H9 (cell line): ENCODE measurements around the gene CDC16. TPM values are rescaled to one million over a fixed set of nuclear protein-coding genes. Genes with fewer than 3 reads are reported as not detected.

Source experiments
- DNase-seq: peaks from one replicate; pipeline ENCODE4 v3.0.0-alpha.2; 2017
- H2AFZ ChIP-seq: one replicate; pipeline ENCODE4 v1.6.1; 2013; ENCODE audit warnings: mild to moderate bottlenecking, low read length, control low read depth, moderate library complexity
- H2AK5ac ChIP-seq: 2 replicates; pipeline ENCODE4 v1.6.1; 2013; ENCODE audit warnings: low read length, control low read depth, mixed read lengths; ENCODE audit not compliant: insufficient read length
- H2BK120ac ChIP-seq: one replicate; pipeline ENCODE4 v1.6.1; 2013; ENCODE audit warnings: low read depth, mild to moderate bottlenecking, low read length, control low read depth, inconsistent platforms; ENCODE audit not compliant: poor library complexity, severe bottlenecking
- H2BK12ac ChIP-seq: 2 replicates; pipeline ENCODE4 v1.6.1; 2013; ENCODE audit warnings: low read length, control low read depth, mixed read lengths, low read depth; ENCODE audit not compliant: insufficient read length
- H2BK15ac ChIP-seq: 2 replicates; pipeline ENCODE4 v1.6.1; 2013; ENCODE audit warnings: low read depth, low read length, control low read depth
- H2BK20ac ChIP-seq: one replicate; pipeline ENCODE4 v1.6.1; 2013; ENCODE audit warnings: low read depth, mild to moderate bottlenecking, low read length, control low read depth, inconsistent platforms; ENCODE audit not compliant: poor library complexity, severe bottlenecking
- H2BK5ac ChIP-seq: 2 replicates; pipeline ENCODE4 v1.6.1; 2013; ENCODE audit warnings: low read length, control low read depth, mixed read lengths; ENCODE audit not compliant: insufficient read length
- H3K14ac ChIP-seq: 2 replicates; pipeline ENCODE4 v1.6.1; 2013; ENCODE audit warnings: low read length, control low read depth; ENCODE audit not compliant: insufficient read depth
- H3K18ac ChIP-seq: 2 replicates; pipeline ENCODE4 v1.6.1; 2013; ENCODE audit warnings: low read depth, mild to moderate bottlenecking, mixed read lengths, low read length, control low read depth; ENCODE audit not compliant: insufficient read length
- H3K23ac ChIP-seq: 2 replicates; pipeline ENCODE4 v1.6.1; 2013; ENCODE audit warnings: low read length, control low read depth, mixed read lengths, low read depth; ENCODE audit not compliant: insufficient read length
- H3K23me2 ChIP-seq: 2 replicates; pipeline ENCODE4 v1.6.1; 2013; ENCODE audit warnings: low read depth, mild to moderate bottlenecking, mixed read lengths, low read length, control low read depth; ENCODE audit not compliant: insufficient read length, poor library complexity, severe bottlenecking
- H3K27ac ChIP-seq: 2 replicates; pipeline ENCODE4 v1.5.1; 2013; ENCODE audit warnings: low read length, control low read depth, mixed read lengths, low read depth; ENCODE audit not compliant: insufficient read length
- H3K27me3 ChIP-seq: 2 replicates; pipeline ENCODE4 v1.6.1; 2013; ENCODE audit warnings: low read length, control low read depth, inconsistent platforms; ENCODE audit not compliant: insufficient read depth
- H3K4ac ChIP-seq: 2 replicates; pipeline ENCODE4 v1.6.1; 2013; ENCODE audit warnings: low read depth, mild to moderate bottlenecking, control low read depth, inconsistent platforms, low read length, moderate library complexity
- H3K4me1 ChIP-seq: 2 replicates; pipeline ENCODE4 v1.6.1; 2013; ENCODE audit warnings: low read length, control low read depth, inconsistent platforms; ENCODE audit not compliant: insufficient read depth
- H3K4me2 ChIP-seq: 2 replicates; pipeline ENCODE4 v1.6.1; 2013; ENCODE audit warnings: low read length, control low read depth, mixed read lengths; ENCODE audit not compliant: insufficient read length, insufficient read depth
- H3K56ac ChIP-seq: 2 replicates; pipeline ENCODE4 v1.6.1; 2013; ENCODE audit warnings: low read depth, mild to moderate bottlenecking, mixed read lengths, low read length, control low read depth; ENCODE audit not compliant: insufficient read length
- H3K79me1 ChIP-seq: 2 replicates; pipeline ENCODE4 v1.6.1; 2013; ENCODE audit warnings: low read depth, mild to moderate bottlenecking, moderate library complexity, low read length, control low read depth, inconsistent platforms; ENCODE audit not compliant: insufficient read depth, poor library complexity, severe bottlenecking
- H3K79me2 ChIP-seq: 2 replicates; pipeline ENCODE4 v1.6.1; 2013; ENCODE audit warnings: low read length, control low read depth, inconsistent platforms; ENCODE audit not compliant: insufficient read depth
- H3K9ac ChIP-seq: 2 replicates; pipeline ENCODE4 v1.6.1; 2013; ENCODE audit warnings: low read length, control low read depth, mixed read lengths; ENCODE audit not compliant: insufficient read length; ENCODE audit errors: extremely low read depth
- H3K9me3 ChIP-seq: one replicate; pipeline ENCODE4 v1.6.1; 2013; ENCODE audit warnings: low read depth, low read length, inconsistent platforms; ENCODE audit not compliant: control insufficient read depth
- H3T11ph ChIP-seq: one replicate; pipeline ENCODE4 v1.6.1; 2013; ENCODE audit warnings: mild to moderate bottlenecking, low read length, control low read depth, inconsistent platforms
- H4K20me1 ChIP-seq: one replicate; pipeline ENCODE4 v1.6.1; 2013; ENCODE audit not compliant: control insufficient read depth, insufficient read length, insufficient read depth
- H4K5ac ChIP-seq: 2 replicates; pipeline ENCODE4 v1.6.1; 2013; ENCODE audit warnings: low read depth, mild to moderate bottlenecking, mixed read lengths, low read length, control low read depth; ENCODE audit not compliant: insufficient read length
- H4K8ac ChIP-seq: replicated peaks from 2 replicates; pipeline ENCODE4 v1.6.1; 2013; ENCODE audit warnings: low read length, control low read depth, mixed read lengths, low read depth; ENCODE audit not compliant: insufficient read length
- H4K91ac ChIP-seq: 2 replicates; pipeline ENCODE4 v1.6.1; 2013; ENCODE audit warnings: low read depth, mild to moderate bottlenecking, moderate library complexity, mixed read lengths, low read length, control low read depth; ENCODE audit not compliant: insufficient read length
- H3K27ac Mint-ChIP-seq, 3 experiments: 2 replicates in 2 of 3; 3 replicates in 1 of 3; pipeline ENCODE4 v1.8.0; 2020 to 2021; ENCODE audit warnings: mixed read lengths in 3 of 3, mild to moderate bottlenecking in 1 of 3, moderate library complexity in 1 of 3
- H3K27me3 Mint-ChIP-seq: 2 replicates; pipeline ENCODE4 v1.8.0; 2021; ENCODE audit warnings: low read depth, mild to moderate bottlenecking, moderate library complexity, mixed read lengths
- H3K36me3 Mint-ChIP-seq, 3 experiments: 2 replicates in 2 of 3; 3 replicates in 1 of 3; pipeline ENCODE4 v1.8.0; 2020 to 2021; ENCODE audit warnings: low read depth in 3 of 3, mixed read lengths in 3 of 3; ENCODE audit not compliant: insufficient read depth in 1 of 3
- H3K4me1 Mint-ChIP-seq, 2 experiments: 2 replicates each; pipeline ENCODE4 v1.8.0; 2020; ENCODE audit warnings: mixed read lengths in 2 of 2
- H3K4me3 Mint-ChIP-seq, 2 experiments: 2 replicates in 1 of 2; 3 replicates in 1 of 2; pipeline ENCODE4 v1.8.0; 2020 to 2021; ENCODE audit warnings: mild to moderate bottlenecking in 2 of 2, mixed read lengths in 2 of 2, moderate library complexity in 1 of 2
- H3K9me3 Mint-ChIP-seq, 2 experiments: 2 replicates in 1 of 2; 3 replicates in 1 of 2; pipeline ENCODE4 v1.8.0; 2020; ENCODE audit warnings: mild to moderate bottlenecking in 2 of 2, mixed read lengths in 2 of 2, moderate library complexity in 1 of 2
- CTCF ChIP-seq: fragments of 200-600 bp; sonication (generic); conservative IDR thresholded peaks from 3 replicates; pipeline ENCODE4 v1.8.0; 2021; ENCODE audit warnings: antibody characterized with exemption, mild to moderate bottlenecking
- WGBS: extraction: QIAGEN DNeasy Blood & Tissue Kit; methylation state at CpG from one replicate; pipeline ENCODE4 v1.1.7; 2013; ENCODE audit warnings: missing lambda C conversion rate, low lambda C conversion rate, mixed read lengths; ENCODE audit not compliant: insufficient read length; ENCODE audit errors: extremely low coverage; 5-methylcytosine and 5-hydroxymethylcytosine counted together
- total RNA-seq: library from RNA; stranded (reverse); gene quantifications from 2 replicates; pipeline ENCODE4 v1.2.1, GENCODE V29; 2021

CDC16 gene
- total RNA-seq, 1 experiment from 2014 or later = 91.9 TPM

GRCh38 chr13:114259974-114260373 is 25.3 kb downstream of the CDC16 start:
- H3K4me1 Mint-ChIP-seq = peaks cover 18 to 24% of the 10 kb centered on the region in 2 experiments
- Histone ChIP-seq H2AFZ (no peak overlapping the region), H3K27me3 (no peaks in the 10 kb centered on the region), H2AK5ac (no peak overlapping the region), H3K4me1 (no peaks in the 10 kb centered on the region), H3K56ac (no peak overlapping the region), H4K20me1 (no peaks in the 10 kb centered on the region), H3K23ac (no peak overlapping the region), H3K14ac (no peak overlapping the region), H3K4ac (no peak overlapping the region), H4K91ac (no peak overlapping the region), H3K18ac (no peak overlapping the region), H2BK20ac (no peak overlapping the region), H3K27ac (no peak overlapping the region), H2BK15ac (no peak overlapping the region), H3K9me3 (no peaks in the 10 kb centered on the region), H4K5ac (no peak overlapping the region), H2BK120ac (no peak overlapping the region), H4K8ac (no peak overlapping the region), H3K23me2 (no peaks in the 10 kb centered on the region), H3K4me2 (no peak overlapping the region), H3T11ph (no peak overlapping the region), H3K79me1 (no peaks in the 10 kb centered on the region), H2BK5ac (no peak overlapping the region), H2BK12ac (no peak overlapping the region), H3K79me2 (no peaks in the 10 kb centered on the region), H3K9ac (no peak overlapping the region)
- H3K9me3 Mint-ChIP-seq = no peaks in the 10 kb centered on the region
- peaks cover 42 to 87% (median 77%) of the 10 kb centered on the region in 3 experiments; a peak in 6 of 7 replicates for H3K36me3 Mint-ChIP-seq
- TF ChIP-seq CTCF = no peak
- no peaks in the 10 kb centered on the region; the same call in 1 of the 2 replicates for H3K27me3 Mint-ChIP-seq
- no peak for DNase-seq
- WGBS = no CpG with 5 or more reads among the region's 4 CpGs
- no peak overlapping the region for H3K27ac Mint-ChIP-seq
- H3K4me3 Mint-ChIP-seq = no peak overlapping the region
